HepG2 (cell line): ENCODE data around the gene KATNB1. TPM values are rescaled to one million over a fixed set of nuclear protein-coding genes. Genes with fewer than 3 reads are reported as not detected.
A peak's percentile ranks its signal among the peaks of the same experiment; 100 is the strongest.

Source experiments
- ATAC-seq: fragments of 200-7000 bp; cut with Tn5 transposase; 3 replicates; pipeline ENCODE4 v1.9.1; 2020; ENCODE audit warnings: mild to moderate bottlenecking, moderate library complexity
- BruUV-seq: library from RNA; stranded (reverse); fragments of 400-500 nt; replicated peaks from 2 replicates; lab custom pipeline; 2021; lab: Mats Ljungman, UMichigan
- CTCF ChIA-PET: fragments of 300-600 bp; formaldehyde crosslinking; extraction: SDS; loops from one replicate; lab custom pipeline; 2021; ENCODE audit warnings: low total read pairs, inconsistent platforms, low intra/inter-chr PET ratio; lab: Yijun Ruan, JAX
- POLR2A ChIA-PET: fragments of 350-600 bp; sonication (Branson Sonifier 250); formaldehyde crosslinking; loops from one replicate; lab custom pipeline; 2020; ENCODE audit warnings: antibody characterized with exemption, inconsistent platforms; lab: Yijun Ruan, JAX
- DNase-seq: peaks from one replicate; pipeline ENCODE4 v3.0.0-alpha.2; 2015; ENCODE audit warnings: low spot score
- FAIRE-seq: peaks from 3 replicates; lab custom pipeline; 2011; peaks lifted over from hg19 to GRCh38; lab: Jason Lieb, UNC
- H2AFZ ChIP-seq: one replicate; pipeline ENCODE4 v1.6.1; 2011; ENCODE audit warnings: low read length, inconsistent platforms
- H3K27ac ChIP-seq: fragments of 300-600 bp; 3 replicates; pipeline ENCODE4 v1.8.0; 2011; ENCODE audit warnings: mixed run types, mild to moderate bottlenecking, mixed read lengths, low read length, inconsistent platforms; ENCODE audit not compliant: insufficient read depth; ENCODE audit errors: extremely low read length
- H3K27me3 ChIP-seq, 2 experiments: fragments of 200-600 bp in 1 of 2; 2 replicates in 1 of 2; 3 replicates in 1 of 2; pipeline versions ENCODE4 v1.6.0 to v1.8.0; 2011; ENCODE audit warnings: low read length in 2 of 2, mild to moderate bottlenecking in 2 of 2, moderate library complexity in 2 of 2, inconsistent platforms in 1 of 2; ENCODE audit not compliant: insufficient read depth in 2 of 2, control insufficient read depth in 1 of 2
- H3K36me3 ChIP-seq, 2 experiments: fragments of 200-600 bp in 1 of 2; replicated peaks in 1 of 2; 2 replicates in 1 of 2; 3 replicates in 1 of 2; pipeline versions ENCODE4 v1.5.1 to v1.8.0; 2011; ENCODE audit warnings: low read length in 2 of 2, inconsistent platforms in 1 of 2; ENCODE audit not compliant: insufficient read depth in 2 of 2, control insufficient read depth in 1 of 2
- H3K4me1 ChIP-seq: 2 replicates; pipeline ENCODE4 v1.5.1; 2012; ENCODE audit warnings: low read length, inconsistent platforms; ENCODE audit not compliant: insufficient read depth
- H3K4me2 ChIP-seq: 2 replicates; pipeline ENCODE4 v1.6.0; 2011; ENCODE audit warnings: low read depth, low read length, inconsistent platforms
- H3K4me3 ChIP-seq, 3 experiments: fragments of 200-600 bp in 1 of 3; sonication (generic), shearing (Covaris generic) in 1 of 3; replicated peaks in 1 of 3; 2 replicates each; pipeline ENCODE4 v1.5.1; 2011 to 2016; ENCODE audit warnings: low read length in 3 of 3, inconsistent platforms in 2 of 3, low read depth in 2 of 3, mild to moderate bottlenecking in 2 of 3, control low read depth in 1 of 3, mixed read lengths in 1 of 3; ENCODE audit not compliant: insufficient read depth in 1 of 3
- H3K79me2 ChIP-seq: one replicate; pipeline ENCODE4 v1.6.1; 2011; ENCODE audit warnings: low read length, inconsistent platforms; ENCODE audit not compliant: insufficient read depth
- H3K9ac ChIP-seq: 2 replicates; pipeline ENCODE4 v1.6.0; 2011; ENCODE audit warnings: mild to moderate bottlenecking, low read depth, low read length, inconsistent platforms; ENCODE audit not compliant: insufficient read depth
- H3K9me3 ChIP-seq: 2 replicates; pipeline ENCODE4 v1.5.1; 2012; ENCODE audit warnings: mild to moderate bottlenecking, low read length
- H4K20me1 ChIP-seq: 2 replicates; pipeline ENCODE4 v1.6.0; 2011; ENCODE audit warnings: inconsistent platforms, mild to moderate bottlenecking, low read length, moderate library complexity; ENCODE audit not compliant: insufficient read depth
- BRF2 ChIP-seq: sonication (generic); formaldehyde crosslinking; IDR thresholded peaks from 2 replicates; pipeline ENCODE4 v1.8.1; 2022; ENCODE audit warnings: mild to moderate bottlenecking, missing genetic modification reagents
- CSRNP1 ChIP-seq: sonication (generic); formaldehyde crosslinking; IDR thresholded peaks from 2 replicates; pipeline ENCODE4 v1.8.1; 2023; ENCODE audit warnings: mild to moderate bottlenecking, missing genetic modification reagents
- FOXO1 ChIP-seq: sonication (generic); formaldehyde crosslinking; IDR thresholded peaks from 2 replicates; pipeline ENCODE4 v1.4.0; 2020; ENCODE audit warnings: missing genetic modification reagents
- HNRNPLL ChIP-seq: fragments of 200-400 bp; formaldehyde crosslinking; IDR thresholded peaks from 2 replicates; pipeline ENCODE4 v1.6.1; 2017; ENCODE audit warnings: mild to moderate bottlenecking, low read depth, low read length; ENCODE audit not compliant: poor library complexity, severe bottlenecking
- MEIS1 ChIP-seq: sonication (generic); formaldehyde crosslinking; IDR thresholded peaks from 2 replicates; pipeline ENCODE4 v1.9.0; 2021; ENCODE audit warnings: mild to moderate bottlenecking, missing genetic modification reagents, moderate library complexity, borderline replicate concordance
- NCOA2 ChIP-seq: sonication (generic); formaldehyde crosslinking; IDR thresholded peaks from 2 replicates; pipeline ENCODE4 v1.8.0; 2022; ENCODE audit warnings: inconsistent platforms
- NFRKB ChIP-seq: fragments of 450-650 bp; IDR thresholded peaks from 2 replicates; pipeline ENCODE4 v1.6.1; 2017
- NR2F1 ChIP-seq, 2 experiments: fragments of 450-650 bp in 1 of 2; formaldehyde crosslinking in 1 of 2; IDR thresholded peaks; 2 replicates each; pipeline versions ENCODE4 v1.5.0 to v1.6.1; 2016 to 2020; ENCODE audit warnings: mild to moderate bottlenecking in 1 of 2, missing compliant biosample characterization in 1 of 2, missing genetic modification reagents in 1 of 2, moderate library complexity in 1 of 2
- SP4 ChIP-seq: sonication (generic); formaldehyde crosslinking; IDR thresholded peaks from 2 replicates; pipeline ENCODE4 v1.8.1; 2023; ENCODE audit warnings: mild to moderate bottlenecking, missing genetic modification reagents
- SRSF1 ChIP-seq: fragments of 200-400 bp; formaldehyde crosslinking; optimal IDR thresholded peaks from 2 replicates; pipeline ENCODE3; 2017; ENCODE audit warnings: mild to moderate bottlenecking, low read depth, low read length, moderate library complexity
- U2AF2 ChIP-seq: fragments of 200-400 bp; formaldehyde crosslinking; IDR thresholded peaks from 2 replicates; pipeline ENCODE4 v1.6.1; 2017; ENCODE audit warnings: low read depth, mild to moderate bottlenecking, low read length
- YEATS2 ChIP-seq: sonication (generic); formaldehyde crosslinking; IDR thresholded peaks from 2 replicates; pipeline ENCODE4 v1.4.0; 2020; ENCODE audit warnings: missing genetic modification reagents, borderline replicate concordance
- ZBTB2 ChIP-seq: sonication (generic); formaldehyde crosslinking; IDR thresholded peaks from 2 replicates; pipeline ENCODE4 v1.8.0; 2022; ENCODE audit warnings: low read depth, missing genetic modification reagents
- ZFP1 ChIP-seq: IDR thresholded peaks from 2 replicates; pipeline ENCODE4 v1.6.1; 2016
- ZFP62 ChIP-seq: sonication (generic); formaldehyde crosslinking; IDR thresholded peaks from 2 replicates; pipeline ENCODE4 v1.4.0; 2020; ENCODE audit warnings: missing genetic modification reagents
- ZNF430 ChIP-seq: sonication (generic); formaldehyde crosslinking; IDR thresholded peaks from 2 replicates; pipeline ENCODE4 v1.9.0; 2021; ENCODE audit warnings: mild to moderate bottlenecking, missing genetic modification reagents
- ZNF484 ChIP-seq: sonication (generic); formaldehyde crosslinking; IDR thresholded peaks from 2 replicates; pipeline ENCODE4 v1.5.1; 2020; ENCODE audit warnings: mild to moderate bottlenecking, low read depth, missing genetic modification reagents, borderline replicate concordance
- ZNF572 ChIP-seq: sonication (generic); formaldehyde crosslinking; IDR thresholded peaks from 2 replicates; pipeline ENCODE4 v1.5.1; 2020; ENCODE audit warnings: mild to moderate bottlenecking, missing genetic modification reagents
- ZSCAN21 ChIP-seq: sonication (generic); formaldehyde crosslinking; IDR thresholded peaks from 2 replicates; pipeline ENCODE4 v1.8.0; 2022; ENCODE audit warnings: mild to moderate bottlenecking, missing genetic modification reagents, moderate library complexity, borderline replicate concordance
- WGBS: methylation state at CpG from one replicate; pipeline ENCODE4 v1.1.6; 2017; ENCODE audit warnings: low lambda C conversion rate; 5-methylcytosine and 5-hydroxymethylcytosine counted together
- in situ Hi-C: cut with HindIII; loops from 2 replicates; pipeline ENCODE4 v1.10.0; 2017; ENCODE audit warnings: low pct_unique_long_range_greater_than_20kb; ENCODE audit not compliant: extremely low pct_ligation_motif_present
- intact Hi-C: fragments of 100-400 bp; cut with micrococcal nuclease; formaldehyde crosslinking; loops from one replicate; pipeline ENCODE4 v1.10.0; 2022; ENCODE audit not compliant: unreplicated experiment
- polyA plus RNA-seq, 8 experiments: library from polyadenylated mRNA; depleted of rRNA in 3 of 8; stranded (reverse) in 7 of 8; unstranded in 1 of 8; fragments of >200 nt; fragmentation: Illumina TruSeq in 4 of 8; extraction: Trizol in 4 of 8; gene quantifications; 2 replicates each; pipeline versions ENCODE4 v1.2.1 to v1.2.3, GENCODE V29; 2011 to 2016; ENCODE audit warnings: low read depth in 4 of 8, missing spikeins in 1 of 8, mixed read lengths in 1 of 8; ENCODE audit not compliant: insufficient read depth in 1 of 8
- total RNA-seq, 5 experiments: library from RNA; depleted of rRNA; stranded (reverse); fragments of >200 nt; fragmentation: Illumina TruSeq; extraction: Trizol; gene quantifications; 2 replicates each; pipeline ENCODE4 v1.2.3, GENCODE V29; 2016; ENCODE audit warnings: low read depth in 1 of 5
- TF ChIP-seq, protein P1 (sequence below): sonication (generic); formaldehyde crosslinking; IDR thresholded peaks from 2 replicates; pipeline ENCODE4 v1.4.0; 2020; ENCODE audit warnings: mild to moderate bottlenecking, missing genetic modification reagents

Gene KATNB1
- total and polyA plus RNA-seq, 2 of the 13 experiments (the other 11 are each of a cell fraction or from before 2014, with no cell fraction given) = 31.5 to 43.5 TPM

DNA sequence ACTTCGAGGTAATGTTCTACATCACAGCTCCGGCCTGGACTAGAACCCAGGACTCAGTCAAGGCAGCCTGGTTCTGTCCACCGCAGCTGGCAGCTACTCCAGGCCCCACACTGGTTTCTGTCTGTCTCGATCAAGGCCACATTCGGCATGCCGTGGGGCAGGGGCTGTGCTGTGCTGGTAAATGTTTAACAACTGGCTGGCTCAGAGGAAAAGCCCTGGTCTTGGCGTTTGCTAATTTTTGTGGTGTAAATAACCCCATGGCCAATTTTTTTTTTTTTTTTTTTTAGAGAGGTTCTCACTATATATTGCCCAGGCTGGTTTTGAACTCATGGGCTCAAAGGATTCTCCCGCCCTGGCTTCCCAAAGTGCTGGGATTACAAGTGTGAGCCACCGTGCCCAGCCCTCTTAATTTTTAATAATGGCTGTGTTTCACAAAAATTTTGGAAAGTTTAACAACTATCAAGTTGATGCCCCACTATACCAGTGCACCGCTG lies 41.3 kb upstream of the KATNB1 start:
- peak overlapping the region; percentile 30 to 54 (median 42) for H3K4me3 ChIP-seq
- no peak overlapping the region for H2AFZ ChIP-seq
- DNase-seq (peak; percentile 86), ATAC-seq (peak; percentile 95), FAIRE-seq (peak; percentile 96)
- no peaks in the 10 kb centered on the region for H4K20me1 ChIP-seq
- intact Hi-C loops = loop anchor here (1.0 kb wide), 2 partner anchors 27 to 45 kb away; no protein-coding TSS in a partner anchor
- H3K9ac ChIP-seq = peak overlapping the region; percentile 28; the same call in 1 of the 2 replicates
- no peaks in the 10 kb centered on the region for H3K27me3 ChIP-seq
- H3K4me2 ChIP-seq = peak overlapping the region; percentile 81
- H3K9me3 ChIP-seq = no peaks in the 10 kb centered on the region
- CTCF ChIA-PET = interaction anchor here (0.5 to 1.5 kb wide), 4 partner anchors 14 to 26 kb away, joined by 3 read pairs; partner anchors contain the start of gene ADGRG3
- POLR2A ChIA-PET = interaction anchor here (0.5 to 3.6 kb wide), 9 partner anchors 9 to 399 kb away, joined by 3 to 42 read pairs (median 4); partner anchors contain the start of genes ADGRG3 and KATNB1
- no TSS peak for BruUV-seq
- peaks cover 81% of the 10 kb centered on the region for H3K4me1 ChIP-seq
- H3K27ac ChIP-seq = peak overlapping the region; percentile 59
- no peaks in the 10 kb centered on the region for H3K79me2 ChIP-seq
- no peaks in the 10 kb centered on the region for H3K36me3 ChIP-seq
- WGBS = 0% methylated on average over 10 of the region's 10 CpGs
- in situ Hi-C loops = no loop called here
- TF ChIP-seq ZFP1 (CRISPR knock-in tag) (no peak), ZNF572 (CRISPR knock-in tag) (no peak), NR2F1 (CRISPR knock-in tag; IDR thresholded peaks at IDR 0.05) (no peak), ZFP62 (CRISPR knock-in tag) (no peak), YEATS2 (CRISPR knock-in tag) (no peak), CSRNP1 (no peak), MEIS1 (CRISPR knock-in tag) (no peak), NCOA2 (CRISPR knock-in tag) (0 out of 2 replicates have a peak, but pooled peaks have one; percentile 25), NFRKB (no peak), U2AF2 (no peak), SRSF1 (no peak), SP4 (CRISPR knock-in tag) (no peak), HNRNPLL (no peak), BRF2 (CRISPR knock-in tag) (no peak), FOXO1 (no peak), ZNF430 (CRISPR knock-in tag) (peak; percentile 53; the same call in 1 of the 2 replicates), ZBTB2 (CRISPR knock-in tag) (no peak), ZNF484 (no peak), ZSCAN21 (CRISPR knock-in tag) (no peak)
- TF ChIP-seq, protein P1, sequence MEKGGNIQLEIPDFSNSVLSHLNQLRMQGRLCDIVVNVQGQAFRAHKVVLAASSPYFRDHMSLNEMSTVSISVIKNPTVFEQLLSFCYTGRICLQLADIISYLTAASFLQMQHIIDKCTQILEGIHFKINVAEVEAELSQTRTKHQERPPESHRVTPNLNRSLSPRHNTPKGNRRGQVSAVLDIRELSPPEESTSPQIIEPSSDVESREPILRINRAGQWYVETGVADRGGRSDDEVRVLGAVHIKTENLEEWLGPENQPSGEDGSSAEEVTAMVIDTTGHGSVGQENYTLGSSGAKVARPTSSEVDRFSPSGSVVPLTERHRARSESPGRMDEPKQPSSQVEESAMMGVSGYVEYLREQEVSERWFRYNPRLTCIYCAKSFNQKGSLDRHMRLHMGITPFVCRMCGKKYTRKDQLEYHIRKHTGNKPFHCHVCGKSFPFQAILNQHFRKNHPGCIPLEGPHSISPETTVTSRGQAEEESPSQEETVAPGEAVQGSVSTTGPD = peak; percentile 79
